ENCODE results near the gene ACAD11. TPM values are rescaled to one million over a fixed set of nuclear protein-coding genes. Genes with fewer than 3 reads are reported as not detected.
"Not testable (repeated sequence)": the region's sequence is repeated elsewhere in the genome, so short reads cannot be mapped to it uniquely, and the experiment has no call there.

Gene ACAD11
- polyA plus RNA-seq, 10 donors = 7.4 to 23.0 (median 10.7) TPM

DNA sequence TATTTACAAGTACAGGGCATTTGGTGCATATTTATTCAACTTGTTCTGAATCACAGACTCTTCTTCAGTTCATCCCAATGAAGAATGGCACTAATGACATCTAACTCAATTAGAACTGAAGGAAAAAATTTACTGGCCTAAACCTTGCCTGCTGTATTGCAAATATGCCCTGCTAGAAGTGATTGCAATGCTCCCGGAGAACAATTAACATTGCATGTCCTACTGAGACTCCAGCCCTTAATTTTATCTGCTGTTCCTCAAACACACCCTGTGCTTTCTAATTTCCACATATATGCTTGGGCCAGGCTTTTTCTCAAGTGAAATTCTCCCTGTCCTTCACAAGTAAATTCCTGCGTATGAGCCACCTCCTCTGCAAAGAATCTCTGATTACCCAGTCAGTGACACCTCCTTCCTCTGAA is 54.2 kb downstream of the ACAD11 start:
- no peak for DNase-seq

DNA sequence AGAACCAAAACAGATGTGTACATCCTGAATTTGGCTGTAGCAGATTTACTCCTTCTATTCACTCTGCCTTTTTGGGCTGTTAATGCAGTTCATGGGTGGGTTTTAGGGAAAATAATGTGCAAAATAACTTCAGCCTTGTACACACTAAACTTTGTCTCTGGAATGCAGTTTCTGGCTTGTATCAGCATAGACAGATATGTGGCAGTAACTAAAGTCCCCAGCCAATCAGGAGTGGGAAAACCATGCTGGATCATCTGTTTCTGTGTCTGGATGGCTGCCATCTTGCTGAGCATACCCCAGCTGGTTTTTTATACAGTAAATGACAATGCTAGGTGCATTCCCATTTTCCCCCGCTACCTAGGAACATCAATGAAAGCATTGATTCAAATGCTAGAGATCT is 59.0 kb downstream of the ACAD11 start:
- DNase-seq = not testable (repeated sequence)

GRCh38 chr3:132598181-132598580 is 61.4 kb downstream of the ACAD11 start:
- no peak for DNase-seq

DNA sequence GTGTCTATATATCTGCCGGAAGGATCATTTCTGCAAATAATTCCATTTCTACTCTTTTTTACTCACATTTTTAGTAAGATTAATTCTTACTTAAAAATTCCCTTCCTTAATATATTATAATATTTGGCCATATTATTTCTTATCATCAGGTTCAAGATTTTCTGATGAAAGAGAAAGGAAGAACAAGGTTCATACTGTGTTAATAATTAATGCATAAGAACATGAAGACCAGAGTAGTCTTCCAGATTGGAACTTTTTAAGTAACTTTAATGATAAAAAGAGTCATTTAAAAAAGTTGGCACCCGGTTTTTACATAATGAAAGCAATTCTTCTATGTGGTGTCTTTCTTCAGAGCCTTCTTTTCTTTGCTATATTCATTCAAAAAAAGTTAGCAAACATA is 61.9 kb downstream of the ACAD11 start:
- DNase-seq = no peak

DNA sequence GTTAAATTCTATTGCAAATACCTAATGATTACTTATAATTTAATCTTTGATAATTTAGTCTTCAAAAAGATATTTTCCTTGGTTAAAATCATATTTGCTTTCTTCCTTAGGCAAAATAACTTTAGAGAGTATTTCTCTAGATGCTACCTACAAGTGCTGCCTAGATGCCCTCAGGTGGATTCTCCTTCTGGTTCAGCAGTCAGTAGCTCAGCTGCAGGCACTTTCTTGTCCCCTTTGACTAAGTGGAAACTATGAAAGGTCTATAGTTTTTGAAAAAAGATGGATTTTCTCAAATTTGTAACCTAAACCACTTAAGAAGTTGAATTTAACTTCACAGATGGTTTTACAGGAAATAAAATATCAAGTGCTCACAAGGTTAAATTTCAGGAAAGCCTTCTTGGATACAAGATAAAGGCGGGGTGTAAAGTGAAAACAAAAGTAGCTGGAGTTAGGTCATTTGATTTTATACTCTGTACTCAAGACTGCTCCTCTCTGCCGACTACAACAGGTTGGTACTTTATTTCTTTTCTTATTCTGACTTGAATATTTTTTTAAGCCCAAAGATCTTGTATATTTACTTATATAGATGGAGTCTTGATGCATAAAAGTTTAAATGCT is 62.7 kb downstream of the ACAD11 start, which contains the start of gene ACKR4:
TSS of gene ACKR4 (plus strand) at position 455 of the 618 bp plus-strand sequence. CDS start 3,128 bp downstream, outside the sequence.
- DNase-seq = no peak

DNA sequence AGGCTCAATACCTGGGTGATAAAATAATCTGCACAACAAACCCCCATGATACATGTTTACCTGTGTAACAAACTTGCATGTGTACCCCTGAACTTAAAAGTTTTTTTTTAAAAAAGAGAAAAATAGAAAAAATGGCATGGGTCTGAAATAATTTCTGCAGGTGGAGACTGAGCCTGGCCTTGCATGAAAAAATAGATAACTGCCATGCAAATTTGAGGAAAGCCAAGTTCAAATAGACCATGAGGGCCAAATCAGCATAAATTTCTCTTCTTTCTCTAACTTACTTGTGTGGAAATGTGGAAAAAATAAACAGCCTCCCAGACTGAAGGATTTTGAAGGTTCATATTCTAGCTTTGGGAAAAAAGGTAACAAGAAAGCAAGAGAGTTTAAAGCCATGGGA is 63.3 kb downstream of the ACAD11 start:
- DNase-seq = no peak

DNA sequence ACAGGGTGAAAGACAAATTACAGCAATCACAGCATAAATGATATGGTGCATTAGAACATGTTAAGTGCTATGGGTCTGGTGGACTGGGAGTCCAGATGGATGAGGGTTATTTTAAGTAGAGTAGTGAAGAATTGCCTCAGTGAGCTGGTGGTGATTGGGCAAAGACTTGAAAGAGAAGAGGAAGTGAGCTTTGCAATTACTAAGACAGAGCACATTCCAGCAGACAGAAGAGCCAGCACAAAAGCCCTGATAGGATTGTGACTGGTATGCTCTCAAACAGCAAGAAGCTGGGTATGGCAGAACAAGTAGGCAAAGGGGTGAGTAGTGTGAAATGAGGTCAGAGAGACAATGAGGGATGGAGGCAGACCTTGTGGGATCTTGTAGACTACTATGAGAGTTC is 64.6 kb downstream of the ACAD11 start:
- no peak for DNase-seq

- DNase-seq = no peak
Measured at GRCh38 chr3:132594498-132594897, 65.1 kb downstream of the ACAD11 start.

DNA sequence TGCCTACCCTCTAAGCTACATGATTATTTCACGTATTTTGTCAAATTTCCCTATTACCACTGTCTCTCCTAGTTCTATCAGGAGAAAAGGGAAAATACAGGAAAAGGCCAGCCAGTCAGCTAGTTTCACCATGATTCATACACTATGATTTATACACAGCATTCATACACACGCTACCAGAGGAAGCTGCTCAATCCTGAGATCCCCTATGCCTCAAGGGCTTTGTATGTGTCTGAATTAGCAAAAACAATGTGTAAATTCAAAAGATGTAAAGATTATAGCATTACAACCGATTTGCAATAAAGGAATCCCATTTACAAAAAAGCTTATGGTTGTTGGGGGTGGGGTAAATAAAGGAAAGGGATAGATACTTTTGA is 65.7 kb downstream of the ACAD11 start:
- peak in 1 of 3 donors; percentile 20 for DNase-seq

DNA sequence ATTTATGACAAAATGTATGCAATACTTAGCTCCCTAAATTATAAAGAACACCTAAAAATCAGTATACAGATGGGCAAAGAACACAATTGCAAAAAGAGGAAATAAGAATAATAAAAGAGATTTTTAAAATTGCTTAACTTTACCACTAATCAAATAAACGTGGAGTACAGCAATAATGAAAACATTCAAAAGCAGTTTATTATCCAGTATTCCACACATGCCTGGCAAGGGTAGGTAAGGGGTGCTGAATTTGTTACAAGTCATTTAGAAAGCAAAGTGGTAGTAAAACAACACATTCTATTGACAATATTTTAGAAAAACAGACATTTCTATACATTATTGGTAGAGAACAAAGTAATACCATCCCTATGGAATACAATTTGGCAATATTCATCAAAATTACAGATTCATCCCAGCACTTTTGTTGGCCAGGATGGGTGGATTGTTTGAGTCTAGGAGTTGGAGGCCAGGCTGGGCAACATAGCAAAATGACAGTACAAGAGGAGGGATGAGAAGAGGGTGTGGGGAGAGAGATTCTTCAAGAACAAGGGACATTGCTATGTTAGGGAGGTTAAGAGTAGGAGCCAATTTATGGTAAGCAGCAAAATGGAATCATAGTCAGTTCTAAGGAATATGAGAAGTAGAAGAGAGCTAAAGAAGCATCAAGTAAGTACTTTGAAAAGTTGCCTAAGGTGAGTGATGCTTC is 66.2 kb downstream of the ACAD11 start:
- peak in 1 of 3 donors; percentile 21 for DNase-seq

DNA sequence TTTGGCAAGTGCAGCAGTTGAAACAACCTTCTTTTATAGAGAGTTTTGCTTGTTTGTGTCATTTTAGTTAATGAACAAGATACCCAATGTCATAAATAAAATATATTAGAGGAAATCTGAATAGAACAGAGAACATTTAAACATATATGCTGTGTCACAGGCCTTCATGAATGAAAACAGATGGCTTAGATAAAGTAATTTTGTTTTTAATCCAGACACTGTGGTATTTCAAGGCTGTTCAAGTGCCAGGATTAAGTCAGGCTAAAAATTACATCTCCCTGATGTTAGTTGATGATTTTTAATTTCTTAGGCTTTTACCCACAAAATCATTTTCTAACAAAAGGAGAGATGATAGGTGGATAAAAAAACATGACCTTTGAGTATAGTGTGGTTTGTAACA is 67.4 kb downstream of the ACAD11 start:
- DNase-seq = peak in 1 of 3 donors; percentile 30

- no peak for DNase-seq
Measured at GRCh38 chr3:132587401-132587800, 72.2 kb downstream of the ACAD11 start.

GRCh38 chr3:132573797-132574211 is 85.8 kb downstream of the ACAD11 start:
- DNase-seq = peak in 2 of 3 donors; percentile 84 to 87

- no peak for DNase-seq
Measured at GRCh38 chr3:132570016-132570415, 89.6 kb downstream of the ACAD11 start.

GRCh38 chr3:132569580-132569979 is 90.0 kb downstream of the ACAD11 start:
- DNase-seq = no peak

DNA sequence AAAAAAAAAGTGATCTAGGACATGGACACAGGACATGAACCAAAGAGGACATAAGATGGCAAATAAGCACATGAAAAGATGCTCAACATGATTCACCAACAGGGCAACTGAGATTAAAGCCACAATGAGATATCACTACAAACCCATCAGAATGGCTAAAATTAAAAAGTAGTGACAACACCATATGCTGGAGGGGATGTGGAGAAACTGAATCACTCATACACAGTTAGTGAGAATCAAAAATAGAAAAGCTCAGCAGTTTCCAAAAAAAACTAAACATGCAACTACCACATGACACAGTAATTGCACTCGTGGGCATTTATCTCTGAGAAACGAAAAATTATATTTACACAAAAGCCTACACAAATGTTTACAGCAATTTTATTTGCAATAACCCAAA is 90.5 kb downstream of the ACAD11 start:
- no peak for DNase-seq

GRCh38 chr3:132568422-132568821 is 91.2 kb downstream of the ACAD11 start:
- DNase-seq = no peak

DNA sequence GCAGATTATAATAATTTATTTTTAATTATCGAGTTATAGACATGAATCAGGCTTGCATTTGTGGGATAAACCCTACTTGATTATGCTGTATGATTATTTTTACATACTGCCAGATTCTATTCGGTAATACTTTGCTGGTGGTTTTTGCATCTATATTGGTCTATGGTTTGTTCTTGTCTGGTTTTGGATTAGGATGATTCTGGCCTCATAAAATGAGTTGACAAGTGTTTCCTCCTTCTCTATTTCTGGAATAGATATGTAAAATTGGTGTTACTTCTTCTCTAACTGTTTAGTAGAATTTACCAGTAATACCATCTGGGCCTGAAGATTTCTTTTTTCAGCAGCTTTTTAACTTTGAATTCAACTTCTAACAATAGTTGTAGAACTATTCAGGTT is 95.5 kb downstream of the ACAD11 start:
- no peak for DNase-seq

DNA sequence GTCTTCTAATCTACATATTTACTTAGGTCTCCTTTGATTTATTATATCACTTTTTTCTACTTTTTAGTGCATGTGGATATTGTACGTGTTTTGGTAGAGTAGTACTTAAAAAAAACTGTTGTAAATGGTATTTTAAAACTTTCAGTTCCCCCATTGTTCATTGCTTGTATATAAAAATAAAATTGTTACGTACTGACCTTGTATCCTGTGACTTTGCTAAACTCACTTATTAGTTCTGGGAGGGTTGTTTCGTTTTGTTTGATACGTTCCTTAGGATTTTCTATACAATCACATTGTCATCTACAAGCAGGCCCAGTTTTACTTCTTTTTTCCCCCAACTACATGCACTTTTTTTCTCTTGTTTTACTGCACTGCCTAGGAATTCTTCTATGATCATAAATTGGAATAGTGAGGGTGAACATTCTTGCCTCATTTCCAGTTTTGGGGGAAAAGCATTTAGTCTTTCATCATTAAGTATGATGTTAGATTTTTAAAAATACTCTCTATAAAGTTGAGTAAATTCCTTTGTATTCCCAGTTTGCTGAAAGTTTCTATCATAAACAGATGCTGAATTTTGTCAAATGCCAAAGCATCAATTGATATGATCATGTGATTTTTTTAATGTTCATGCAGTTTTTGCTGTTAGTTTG is 96.1 kb downstream of the ACAD11 start:
- DNase-seq = peak; percentile 33 to 81 (median 69)

GRCh38 chr3:132561003-132561402 is 98.6 kb downstream of the ACAD11 start:
- no peak for DNase-seq

DNA sequence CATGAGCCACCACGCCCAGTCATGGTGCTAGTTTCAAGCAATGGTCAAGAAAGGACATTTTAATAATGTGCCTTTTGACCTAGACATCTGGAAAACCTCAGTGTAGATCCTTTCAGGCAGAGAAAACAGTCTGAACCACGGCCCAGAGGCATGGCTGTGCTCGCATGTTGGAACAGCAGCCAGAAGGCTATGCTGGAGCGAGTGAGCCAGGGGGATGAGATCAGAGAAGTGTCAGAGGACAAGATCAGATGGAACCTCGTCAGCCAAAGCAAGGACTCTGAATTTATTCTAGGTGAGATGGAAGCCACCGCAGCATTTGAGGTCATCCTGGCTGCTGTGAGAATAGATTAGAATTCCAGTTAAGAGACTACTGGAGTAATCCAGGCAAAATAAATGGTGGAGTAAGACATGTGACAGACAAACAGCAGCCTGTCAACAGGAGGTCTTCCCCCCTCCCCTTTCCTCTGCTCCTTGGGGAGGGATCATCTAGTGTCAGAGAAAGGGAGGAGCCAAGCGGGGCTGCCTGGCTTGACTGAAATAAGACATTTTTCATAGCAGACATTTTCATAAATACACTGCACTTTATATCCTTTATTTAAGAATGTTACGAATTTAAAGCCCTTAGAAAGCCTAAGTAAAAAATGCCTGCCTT is 103.0 kb downstream of the ACAD11 start:
- DNase-seq = peak; percentile 62 to 89 (median 86)

GRCh38 chr3:132556036-132556386 is 103.6 kb downstream of the ACAD11 start:
- DNase-seq = not testable (repeated sequence)
